Adrenal gland (tissue), 12 donors: ENCODE data around the gene PTTG1IP. TPM values are rescaled to one million over a fixed set of nuclear protein-coding genes. Genes with fewer than 3 reads are reported as not detected.

Experiments
- DNase-seq, 7 donors: peaks; one replicate each; pipeline ENCODE4 v3.0.0-alpha.2; 2019 to 2020
- H3K27ac ChIP-seq, 5 donors: fragments of 200-600 bp; sonication (generic) in 4 of 5; 1 replicate in 3 of 5; 2 replicates in 2 of 5; pipeline versions ENCODE4 v1.5.1 to v1.8.0; 2016 to 2020; ENCODE audit warnings: mild to moderate bottlenecking in 1 of 5
- H3K27me3 ChIP-seq: fragments of 200-600 bp; 2 replicates; pipeline ENCODE4 v1.8.0; 2021
- H3K36me3 ChIP-seq, 2 donors: fragments of 200-600 bp; replicated peaks in 1 of 2; 1 replicate in 1 of 2; 2 replicates in 1 of 2; pipeline versions ENCODE4 v1.5.1 to v1.8.0; 2018 to 2022
- H3K4me1 ChIP-seq, 2 donors: fragments of 200-600 bp; replicated peaks in 1 of 2; 1 replicate in 1 of 2; 2 replicates in 1 of 2; pipeline versions ENCODE4 v1.5.1 to v1.8.0; 2018 to 2021
- H3K4me3 ChIP-seq, 4 donors: fragments of 200-600 bp; sonication (generic) in 3 of 4; one replicate each; pipeline ENCODE4 v1.5.1; 2016 to 2018
- H3K9me3 ChIP-seq, 3 donors: fragments of 200-600 bp; sonication (generic) in 1 of 3; replicated peaks in 1 of 3; 1 replicate in 2 of 3; 2 replicates in 1 of 3; pipeline versions ENCODE4 v1.5.1 to v1.8.0; 2016 to 2021
- CTCF ChIP-seq, 6 experiments: fragments of 450-650 bp in 4 of 6; fragments of 200-600 bp in 2 of 6; sonication (generic) in 1 of 6; IDR thresholded peaks; 1 replicate in 5 of 6; 2 replicates in 1 of 6; pipeline versions ENCODE4 v1.5.1 to v1.8.0; 2016 to 2021; ENCODE audit warnings: antibody characterized with exemption in 6 of 6, mild to moderate bottlenecking in 2 of 6, moderate library complexity in 1 of 6
- POLR2A ChIP-seq, 2 donors: fragments of 450-650 bp; IDR thresholded peaks; one replicate each; pipeline ENCODE4 v1.6.1; 2017; ENCODE audit warnings: antibody characterized with exemption in 2 of 2, mild to moderate bottlenecking in 2 of 2, moderate library complexity in 1 of 2
- WGBS, 4 donors: extraction: QIAGEN DNeasy Blood & Tissue Kit in 2 of 4; methylation state at CpG; one replicate each; pipeline versions ENCODE4 v1.1.5 to v1.1.7; 2013 to 2017; 5-methylcytosine and 5-hydroxymethylcytosine counted together
- intact Hi-C, 2 donors: fragments of 100-400 bp; cut with DNase I; formaldehyde crosslinking; loops; one replicate each; pipeline versions ENCODE4 v1.14.1 to v1.15.0; 2022 to 2023
- polyA plus RNA-seq, 3 donors: library from polyadenylated mRNA; stranded (reverse); fragments of 200-250 nt in 2 of 3; fragments of 350-450 nt in 1 of 3; fragmentation: Illumina TruSeq in 1 of 3; extraction: RNeasy Lipid Tissue Mini Kit (QIAGEN cat#74804) in 1 of 3; gene quantifications; one replicate each; pipeline ENCODE4 v1.2.3, GENCODE V29; 2013 to 2014
- total RNA-seq, 9 donors: library from RNA; depleted of rRNA in 4 of 9; stranded (reverse); fragments of >200 nt in 4 of 9; fragments of 120-200 nt in 1 of 9; fragmentation: NEBNext Ultra II Directional in 1 of 9; extraction: Animal tissue kit (Norgen Biotek cat#: 25700) in 1 of 9; gene quantifications; one replicate each; pipeline versions ENCODE4 v1.1.0 to v1.2.4, GENCODE V29; 2013 to 2023
- donor health status: healthy with polysubstance abuse.
- donor health status: Bipolar disorder and iron deficiency.
- donor health status: DM: yes; HTN: yes; CAD: no.
- donor health status: DM: no; HTN: no; CAD: no.
- donor health status: DM: no; HTN: no; CAD: no.
- donor health status: DM: yes; HTN: yes; CAD: no.

PTTG1IP gene
- total and polyA plus RNA-seq, 12 donors = 110 to 467 (median 215) TPM

GRCh38 chr21:44867999-44868700 is 5.3 kb downstream of the PTTG1IP start:
- 60 to 78% (median 67%) methylated on average over 12 of the region's 12 CpGs for WGBS, 4 donors
- peaks cover 0 to 21% of the 10 kb centered on the region in 2 donors for H3K36me3 ChIP-seq
- H3K27ac ChIP-seq = peak overlapping the region in 4 of 5 donors; percentile 81 to 89 (median 88)
- H3K4me3 ChIP-seq = no peak overlapping the region
- no peaks in the 10 kb centered on the region for H3K27me3 ChIP-seq
- intact Hi-C loops = no loop called here
- peak in 1 of 7 donors; percentile 42 for DNase-seq
- no peaks in the 10 kb centered on the region for H3K9me3 ChIP-seq
- H3K4me1 ChIP-seq = peaks cover 53 to 57% of the 10 kb centered on the region in 2 donors
- TF ChIP-seq POLR2A (IDR thresholded peaks at IDR 0.05) = no peak
- TF ChIP-seq CTCF (IDR thresholded peaks at IDR 0.05) = no peak

DNA sequence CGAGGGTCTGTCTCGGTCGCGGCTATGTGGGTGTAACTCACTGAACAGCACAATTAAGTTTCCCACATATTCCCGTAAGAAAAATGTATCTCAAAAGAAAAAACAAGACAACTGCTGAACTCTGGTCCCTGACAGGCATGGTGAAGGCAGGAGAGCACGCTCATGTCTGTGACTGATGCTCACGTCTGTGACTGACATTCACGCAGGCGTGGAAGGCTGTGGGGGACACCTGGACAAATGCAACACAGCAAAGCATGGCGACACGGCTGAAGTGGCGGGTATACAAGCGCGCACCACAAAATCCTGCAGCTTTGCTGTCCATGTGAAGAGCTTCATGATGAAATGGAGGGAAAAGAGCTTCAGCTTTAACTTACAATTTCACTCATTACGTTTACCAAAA is 6.0 kb downstream of the PTTG1IP start:
- DNase-seq = no peak
- peaks cover 0 to 21% of the 10 kb centered on the region in 2 donors for H3K36me3 ChIP-seq
- H3K4me1 ChIP-seq = peaks cover 51 to 57% of the 10 kb centered on the region in 2 donors
- no peak for TF ChIP-seq POLR2A (IDR thresholded peaks at IDR 0.05)
- no peak for TF ChIP-seq CTCF (IDR thresholded peaks at IDR 0.05)
- H3K27me3 ChIP-seq = no peaks in the 10 kb centered on the region
- H3K4me3 ChIP-seq = no peak overlapping the region
- no peaks in the 10 kb centered on the region for H3K9me3 ChIP-seq
- intact Hi-C loops = no loop called here
- WGBS, 4 donors = 90 to 95% (median 91%) methylated on average over 15 of the region's 15 CpGs
- H3K27ac ChIP-seq = no peak overlapping the region

DNA sequence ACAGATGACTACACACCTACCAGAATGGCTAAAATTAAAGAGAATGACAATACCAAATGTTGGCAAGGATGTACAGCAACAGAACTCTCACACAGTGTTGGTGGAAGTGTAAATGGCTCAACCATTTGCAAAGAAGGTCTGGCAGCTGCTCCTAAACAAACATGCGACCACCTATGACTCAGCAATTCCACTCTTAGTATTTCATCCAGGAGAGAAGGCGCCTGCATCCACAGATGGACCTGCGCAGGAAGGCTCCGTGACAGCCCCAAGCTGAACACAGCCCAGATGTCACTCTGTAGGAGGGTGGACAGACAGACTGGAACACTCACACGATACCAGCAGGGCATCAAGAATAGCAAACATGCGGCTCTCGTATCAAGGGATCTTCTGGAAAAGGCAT is 6.7 kb downstream of the PTTG1IP start:
- Histone ChIP-seq H3K27me3 (no peaks in the 10 kb centered on the region), H3K36me3 (peaks cover 0 to 21% of the 10 kb centered on the region in 2 donors), H3K4me3 (no peak overlapping the region), H3K4me1 (peaks cover 45 to 52% of the 10 kb centered on the region in 2 donors), H3K9me3 (no peaks in the 10 kb centered on the region), H3K27ac (no peak overlapping the region)
- no peak for TF ChIP-seq POLR2A (IDR thresholded peaks at IDR 0.05)
- intact Hi-C loops = no loop called here
- WGBS, 4 donors = 73 to 84% (median 76%) methylated on average over 7 of the region's 7 CpGs
- DNase-seq = no peak

DNA sequence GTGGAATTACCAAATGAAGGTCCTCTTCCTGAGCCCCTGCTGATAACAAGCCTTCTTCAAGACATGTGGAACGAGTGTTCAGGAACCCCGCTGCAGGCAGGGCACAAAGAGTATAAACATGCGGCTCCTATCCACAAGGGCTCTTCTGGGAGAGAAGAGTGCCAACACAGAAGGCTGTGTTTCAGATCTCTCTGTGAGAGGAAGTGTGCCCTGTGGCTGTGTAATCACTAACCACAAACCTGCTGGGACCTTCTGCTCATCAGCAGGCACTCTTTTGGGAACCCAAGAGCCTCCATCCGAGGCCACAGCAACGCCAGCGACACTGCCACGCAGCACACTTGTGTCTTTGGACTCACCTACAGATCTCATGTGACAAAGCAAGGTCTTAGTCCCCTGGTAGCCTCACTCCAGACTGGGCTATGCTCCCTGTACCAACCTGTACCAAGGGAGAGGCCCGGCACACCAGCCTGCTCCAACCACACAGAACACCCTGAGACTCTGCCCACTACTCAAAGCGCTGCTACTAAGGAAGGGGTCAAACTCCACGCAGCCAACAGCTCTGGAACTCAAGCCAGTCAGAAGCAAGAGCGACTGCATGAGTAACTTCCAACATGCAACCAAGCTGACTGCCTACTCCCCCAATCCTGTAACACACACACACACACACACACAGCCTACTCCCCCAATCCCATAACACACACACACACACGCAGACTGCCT is 7.8 kb downstream of the PTTG1IP start:
- intact Hi-C loops = no loop called here
- no peaks in the 10 kb centered on the region for H3K27me3 ChIP-seq
- peaks cover 35 to 44% of the 10 kb centered on the region in 2 donors for H3K4me1 ChIP-seq
- H3K27ac ChIP-seq = no peak overlapping the region
- no peaks in the 10 kb centered on the region for H3K9me3 ChIP-seq
- TF ChIP-seq POLR2A (IDR thresholded peaks at IDR 0.05) (no peak), CTCF (IDR thresholded peaks at IDR 0.05) (no peak)
- 76 to 79% (median 77%) methylated on average over 4 to 12 of the region's 12 CpGs for WGBS, 4 donors
- peaks cover 0 to 24% of the 10 kb centered on the region in 2 donors for H3K36me3 ChIP-seq
- no peak for DNase-seq
- H3K4me3 ChIP-seq = no peak overlapping the region
